Measurements from ENCODE around the gene ESYT1. TPM values are rescaled to one million over a fixed set of nuclear protein-coding genes. Genes with fewer than 3 reads are reported as not detected.
A peak's percentile ranks its signal among the peaks of the same experiment; 100 is the strongest.

The ESYT1 gene
- total and polyA plus RNA-seq, 9 of the 15 experiments (the other 6 are each of a cell fraction or from before 2014, with no cell fraction given), result 132 to 420 (median 164) TPM

DNA sequence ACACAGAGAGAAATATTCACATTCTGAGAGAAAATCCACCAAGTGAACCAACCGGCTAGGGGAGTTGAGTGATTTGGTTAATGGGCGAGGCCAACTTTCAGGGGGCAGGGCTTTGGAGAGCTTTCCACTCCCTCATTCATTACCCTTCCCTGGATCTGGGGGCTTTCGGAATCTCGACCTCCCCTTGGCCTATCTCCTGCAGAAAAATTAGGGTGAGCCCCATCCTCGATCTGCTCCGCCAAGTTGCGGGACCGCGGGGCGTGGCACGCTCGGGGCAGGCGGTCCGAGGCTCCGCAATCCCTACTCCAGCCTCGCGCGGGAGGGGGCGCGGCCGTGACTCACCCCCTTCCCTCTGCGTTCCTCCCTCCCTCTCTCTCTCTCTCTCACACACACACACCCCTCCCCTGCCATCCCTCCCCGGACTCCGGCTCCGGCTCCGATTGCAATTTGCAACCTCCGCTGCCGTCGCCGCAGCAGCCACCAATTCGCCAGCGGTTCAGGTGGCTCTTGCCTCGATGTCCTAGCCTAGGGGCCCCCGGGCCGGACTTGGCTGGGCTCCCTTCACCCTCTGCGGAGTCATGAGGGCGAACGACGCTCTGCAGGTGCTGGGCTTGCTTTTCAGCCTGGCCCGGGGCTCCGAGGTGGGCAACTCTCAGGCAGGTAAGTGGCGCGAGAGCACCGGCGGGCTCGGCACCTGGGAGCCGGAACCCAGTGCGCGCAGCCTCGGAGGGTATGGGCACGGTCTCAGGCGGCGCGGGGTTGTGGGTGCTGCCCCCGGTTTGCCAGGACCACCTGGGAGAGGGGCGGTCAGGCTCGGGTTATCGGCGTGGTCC lies 48.1 kb upstream of the ESYT1 start, which contains the start of gene ERBB3 (continued):
- TF ChIP-seq KDM4B (IDR thresholded peaks at IDR 0.05; ENCODE audit: borderline replicate concordance in 2 of 2, low read depth in 1 of 2), result no peak
- peak in 1 of 2 experiments; percentile 53; a peak in 2 of 4 replicates for TF ChIP-seq FOXK2 (conservative IDR thresholded peaks at IDR 0.05 in 1 of 2, IDR thresholded peaks at IDR 0.05 in 1 of 2; ENCODE audit: low read depth in 2 of 2)
- no peak for TF ChIP-seq SMARCA5 (IDR thresholded peaks at IDR 0.05)
- peak; percentile 56; the same call in 1 of the 2 replicates for TF ChIP-seq CBFB (CRISPR knock-in tag; IDR thresholded peaks at IDR 0.05)
- TF ChIP-seq GABPB1 (CRISPR knock-in tag; IDR thresholded peaks at IDR 0.05), result peak; percentile 53; the same call in 1 of the 2 replicates
- 0 out of 2 replicates have a peak, but pooled peaks have one; percentile 53 for TF ChIP-seq LARP7 (IDR thresholded peaks at IDR 0.05)
- no peak for TF ChIP-seq NCOA1 (IDR thresholded peaks at IDR 0.05; ENCODE audit: low read depth)
- TF ChIP-seq MCM7 (IDR thresholded peaks at IDR 0.05), result no peak
- no peak for TF ChIP-seq ZKSCAN3 (CRISPR knock-in tag; IDR thresholded peaks at IDR 0.05)
- no peak for TF ChIP-seq MYBL2 (IDR thresholded peaks at IDR 0.05; ENCODE audit: low read depth)
- TF ChIP-seq MYBL2 (CRISPR knock-in tag; IDR thresholded peaks at IDR 0.05; ENCODE audit: borderline replicate concordance), result no peak
- TF ChIP-seq ZSCAN29 (IDR thresholded peaks at IDR 0.05), result peak; percentile 82; the same call in 1 of the 2 replicates
- peak; percentile 29 for TF ChIP-seq POLR2B (IDR thresholded peaks at IDR 0.05; ENCODE audit: low read depth, partially characterized antibody)
- TF ChIP-seq, protein P1, sequence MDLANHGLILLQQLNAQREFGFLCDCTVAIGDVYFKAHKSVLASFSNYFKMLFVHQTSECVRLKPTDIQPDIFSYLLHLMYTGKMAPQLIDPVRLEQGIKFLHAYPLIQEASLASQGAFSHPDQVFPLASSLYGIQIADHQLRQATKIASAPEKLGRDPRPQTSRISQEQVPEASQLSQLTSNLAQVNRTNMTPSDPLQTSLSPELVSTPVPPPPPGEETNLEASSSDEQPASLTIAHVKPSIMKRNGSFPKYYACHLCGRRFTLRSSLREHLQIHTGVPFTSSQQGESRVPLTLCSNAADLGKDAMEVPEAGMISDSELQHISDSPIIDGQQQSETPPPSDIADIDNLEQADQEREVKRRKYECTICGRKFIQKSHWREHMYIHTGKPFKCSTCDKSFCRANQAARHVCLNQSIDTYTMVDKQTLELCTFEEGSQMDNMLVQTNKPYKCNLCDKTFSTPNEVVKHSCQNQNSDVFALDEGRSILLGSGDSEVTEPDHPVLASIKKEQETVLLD (IDR thresholded peaks at IDR 0.05), result peak; percentile 70; the same call in 1 of the 2 replicates
- TF ChIP-seq E2F3 (CRISPR knock-in tag; IDR thresholded peaks at IDR 0.05), result no peak
- TF ChIP-seq YY1 (IDR thresholded peaks at IDR 0.05; ENCODE audit: borderline replicate concordance in 1 of 3, control insufficient read depth in 1 of 3, extremely low read depth in 1 of 3, insufficient read depth in 3 of 3, insufficient read length in 1 of 3, insufficient replicate concordance in 2 of 3, low read depth in 1 of 3, low read length in 2 of 3), result peak in 1 of 3 experiments; percentile 51
- peak; percentile 68 for TF ChIP-seq KLF13 (tag; IDR thresholded peaks at IDR 0.05; ENCODE audit: borderline replicate concordance, low read depth)
- no peak for TF ChIP-seq SNIP1 (IDR thresholded peaks at IDR 0.05; ENCODE audit: low read depth)
- TF ChIP-seq ZNF133 (CRISPR knock-in tag; IDR thresholded peaks at IDR 0.05), result no peak
- TF ChIP-seq ZSCAN32 (CRISPR knock-in tag; IDR thresholded peaks at IDR 0.05), result no peak
- TF ChIP-seq, protein P2, sequence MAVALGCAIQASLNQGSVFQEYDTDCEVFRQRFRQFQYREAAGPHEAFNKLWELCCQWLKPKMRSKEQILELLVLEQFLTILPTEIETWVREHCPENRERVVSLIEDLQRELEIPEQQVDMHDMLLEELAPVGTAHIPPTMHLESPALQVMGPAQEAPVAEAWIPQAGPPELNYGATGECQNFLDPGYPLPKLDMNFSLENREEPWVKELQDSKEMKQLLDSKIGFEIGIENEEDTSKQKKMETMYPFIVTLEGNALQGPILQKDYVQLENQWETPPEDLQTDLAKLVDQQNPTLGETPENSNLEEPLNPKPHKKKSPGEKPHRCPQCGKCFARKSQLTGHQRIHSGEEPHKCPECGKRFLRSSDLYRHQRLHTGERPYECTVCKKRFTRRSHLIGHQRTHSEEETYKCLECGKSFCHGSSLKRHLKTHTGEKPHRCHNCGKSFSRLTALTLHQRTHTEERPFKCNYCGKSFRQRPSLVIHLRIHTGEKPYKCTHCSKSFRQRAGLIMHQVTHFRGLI (CRISPR knock-in tag; IDR thresholded peaks at IDR 0.05), result no peak
- TF ChIP-seq NCOA2 (IDR thresholded peaks at IDR 0.05; ENCODE audit: partially characterized antibody in 2 of 2), result no peak
- TF ChIP-seq, protein P3, sequence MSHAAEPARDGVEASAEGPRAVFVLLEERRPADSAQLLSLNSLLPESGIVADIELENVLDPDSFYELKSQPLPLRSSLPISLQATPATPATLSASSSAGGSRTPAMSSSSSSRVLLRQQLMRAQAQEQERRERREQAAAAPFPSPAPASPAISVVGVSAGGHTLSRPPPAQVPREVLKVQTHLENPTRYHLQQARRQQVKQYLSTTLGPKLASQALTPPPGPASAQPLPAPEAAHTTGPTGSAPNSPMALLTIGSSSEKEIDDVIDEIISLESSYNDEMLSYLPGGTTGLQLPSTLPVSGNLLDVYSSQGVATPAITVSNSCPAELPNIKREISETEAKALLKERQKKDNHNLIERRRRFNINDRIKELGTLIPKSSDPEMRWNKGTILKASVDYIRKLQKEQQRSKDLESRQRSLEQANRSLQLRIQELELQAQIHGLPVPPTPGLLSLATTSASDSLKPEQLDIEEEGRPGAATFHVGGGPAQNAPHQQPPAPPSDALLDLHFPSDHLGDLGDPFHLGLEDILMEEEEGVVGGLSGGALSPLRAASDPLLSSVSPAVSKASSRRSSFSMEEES (CRISPR knock-in tag; IDR thresholded peaks at IDR 0.05), result no peak
- no peak for TF ChIP-seq HNRNPUL1 (IDR thresholded peaks at IDR 0.05; ENCODE audit: low read length)
- TF ChIP-seq ZNF12 (CRISPR knock-in tag; IDR thresholded peaks at IDR 0.05), result no peak

All from K562 (cell line).